ENCODE results near the gene LLGL1. TPM values are rescaled to one million over a fixed set of nuclear protein-coding genes. Genes with fewer than 3 reads are reported as not detected.

LLGL1 gene
- total and polyA plus RNA-seq, 8 donors = 3.4 to 8.4 (median 5.0) TPM

GRCh38 chr17:18262641-18263040 lies 37.2 kb downstream of the LLGL1 start:
- 47 to 51% methylated on average over 11 to 12 of the region's 12 CpGs for WGBS, 2 donors
- Histone ChIP-seq H3K27ac (peak overlapping the region; percentile 90 to 96 (median 92)), H3K4me3 (peak overlapping the region in 1 of 4 donors; percentile 7), H3K9me3 (no peaks in the 10 kb centered on the region), H3K36me3 (peaks cover 0 to 27% (median 12%) of the 10 kb centered on the region in 3 donors), H3K27me3 (no peaks in the 10 kb centered on the region), H3K4me1 (peaks cover 22 to 31% (median 23%) of the 10 kb centered on the region in 3 donors)
- DNase-seq (peak; percentile 72 to 90 (median 84)), FAIRE-seq (no peak), ATAC-seq (peak; percentile 11 to 42 (median 16))
- TF ChIP-seq CTCF (IDR thresholded peaks at IDR 0.05) = no peak
- intact Hi-C loops (cut with DNase I) = no loop called here

GRCh38 chr17:18263885-18264682 lies 38.6 kb downstream of the LLGL1 start:
- ATAC-seq (no peak), DNase-seq (peak in 4 of 6 donors; percentile 17 to 79 (median 50)), FAIRE-seq (no peak)
- TF ChIP-seq CTCF (IDR thresholded peaks at IDR 0.05) = no peak
- 90 to 93% methylated on average over 50 of the region's 50 CpGs for WGBS, 2 donors
- Histone ChIP-seq H3K4me1 (peaks cover 19 to 28% (median 22%) of the 10 kb centered on the region in 3 donors), H3K27ac (no peak overlapping the region), H3K27me3 (no peaks in the 10 kb centered on the region), H3K36me3 (peaks cover 0 to 27% (median 12%) of the 10 kb centered on the region in 3 donors), H3K9me3 (no peaks in the 10 kb centered on the region), H3K4me3 (no peak overlapping the region)
- intact Hi-C loops (cut with DNase I) = no loop called here

- FAIRE-seq = no peak
- no peak for TF ChIP-seq CTCF (IDR thresholded peaks at IDR 0.05)
- DNase-seq = no peak
- intact Hi-C loops (cut with DNase I) = no loop called here
- H3K4me3 ChIP-seq = no peak overlapping the region
- no peak for ATAC-seq
- peaks cover 0 to 27% (median 12%) of the 10 kb centered on the region in 3 donors for H3K36me3 ChIP-seq
- no peak overlapping the region for H3K27ac ChIP-seq
- peaks cover 5 to 10% (median 10%) of the 10 kb centered on the region in 3 donors for H3K4me1 ChIP-seq
- H3K27me3 ChIP-seq = no peaks in the 10 kb centered on the region
- no peaks in the 10 kb centered on the region for H3K9me3 ChIP-seq
- 80 to 83% methylated on average over 10 of the region's 10 CpGs for whole genome bisulfite sequencing, 2 donors
These were observed 41.9 kb downstream of the LLGL1 start for GRCh38 chr17:18267366-18267765.

DNA sequence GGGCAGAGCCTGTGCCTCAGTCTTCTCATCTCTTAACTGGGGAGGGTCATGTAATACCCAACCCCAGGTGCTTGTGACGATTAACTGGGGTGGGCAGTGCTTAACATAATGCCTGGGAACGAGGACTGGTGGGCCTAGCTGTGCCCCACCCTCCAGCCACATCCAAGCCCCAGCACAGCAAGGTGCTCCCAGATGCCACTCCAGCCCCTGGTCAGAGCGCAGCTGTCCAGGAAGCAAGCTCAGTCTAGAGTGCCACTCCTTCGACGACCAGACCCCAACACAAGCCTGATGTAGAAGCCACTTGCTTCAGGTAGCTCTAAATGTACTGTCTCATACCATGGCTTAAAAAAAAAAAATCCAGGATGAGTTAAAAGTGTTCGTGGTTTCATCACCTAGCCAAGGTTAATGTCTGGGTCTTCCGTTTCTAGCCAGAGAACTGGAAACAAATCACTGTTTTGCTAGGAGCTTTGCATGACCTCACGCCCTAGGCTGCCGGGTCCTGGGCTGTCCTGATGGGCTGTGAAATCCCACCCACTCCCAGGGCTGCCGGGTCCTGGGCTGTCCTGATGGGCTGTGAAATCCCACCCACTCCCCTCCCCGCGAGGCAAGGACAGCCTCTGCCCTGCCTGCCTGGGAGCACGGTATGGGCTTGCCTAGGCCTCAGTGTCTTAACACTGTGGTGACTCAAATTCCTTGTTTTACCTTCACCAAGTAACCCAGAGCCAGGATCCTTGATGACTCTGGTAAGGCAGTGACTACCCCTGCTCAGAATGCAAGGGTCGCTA lies 42.7 kb downstream of the LLGL1 start:
- no peak for TF ChIP-seq CTCF (IDR thresholded peaks at IDR 0.05)
- H3K9me3 ChIP-seq = no peaks in the 10 kb centered on the region
- no peak overlapping the region for H3K4me3 ChIP-seq
- peaks cover 0 to 3% (median 3%) of the 10 kb centered on the region in 3 donors for H3K4me1 ChIP-seq
- intact Hi-C loops (cut with DNase I) = no loop called here
- DNase-seq = no peak
- H3K27ac ChIP-seq = no peak overlapping the region
- H3K36me3 ChIP-seq = peaks cover 0 to 26% (median 12%) of the 10 kb centered on the region in 3 donors
- FAIRE-seq = no peak
- no peaks in the 10 kb centered on the region for H3K27me3 ChIP-seq
- 61 to 65% methylated on average over 14 of the region's 14 CpGs for WGBS, 2 donors
- peak in 1 of 4 donors; percentile 5 for ATAC-seq

All from pancreas (tissue), 10 donors.